Measurements from ENCODE around the gene RAD51AP1.

The RAD51AP1 gene

GRCh38 chr12:4538207-4539160 is at the start of gene RAD51AP1:
RAD51AP1 (plus strand) TSS chr12:4538890; CDS start chr12:4538940, 50 bp downstream.
- TF ChIP-seq USF1 (IDR thresholded peaks at IDR 0.05) (peak; percentile 94), FOXM1 (IDR thresholded peaks at IDR 0.05; ENCODE audit: borderline replicate concordance, low read depth) (peak; percentile 69; the same call in 1 of the 2 replicates), EGR1 (IDR thresholded peaks at IDR 0.05) (peak; percentile 40; the same call in 1 of the 2 replicates), ZBTB7A (IDR thresholded peaks at IDR 0.05; ENCODE audit: low read depth) (no peak), TCF12 (IDR thresholded peaks at IDR 0.05; ENCODE audit: low read depth) (peak; percentile 80), CREB1 (IDR thresholded peaks at IDR 0.05; ENCODE audit: low read depth) (peak; percentile 66; the same call in 1 of the 2 replicates), CEBPB (IDR thresholded peaks at IDR 0.05) (0 out of 2 replicates have a peak, but pooled peaks have one; percentile 3), EP300 (IDR thresholded peaks at IDR 0.05; ENCODE audit: borderline replicate concordance) (peak; percentile 89), YY1 (IDR thresholded peaks at IDR 0.05; ENCODE audit: low read depth) (peak; percentile 92), RAD21 (IDR thresholded peaks at IDR 0.05; ENCODE audit: low read depth) (no peak), TAF1 (IDR thresholded peaks at IDR 0.05; ENCODE audit: low read depth) (peak; percentile 89), NFIC (IDR thresholded peaks at IDR 0.05) (0 out of 2 replicates have a peak, but pooled peaks have one; percentile 35), TEAD4 (IDR thresholded peaks at IDR 0.05) (peak; percentile 53)
- TF ChIP-seq, protein P1, sequence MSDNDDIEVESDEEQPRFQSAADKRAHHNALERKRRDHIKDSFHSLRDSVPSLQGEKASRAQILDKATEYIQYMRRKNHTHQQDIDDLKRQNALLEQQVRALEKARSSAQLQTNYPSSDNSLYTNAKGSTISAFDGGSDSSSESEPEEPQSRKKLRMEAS (IDR thresholded peaks at IDR 0.05): peak; percentile 84
- TF ChIP-seq, protein P2, sequence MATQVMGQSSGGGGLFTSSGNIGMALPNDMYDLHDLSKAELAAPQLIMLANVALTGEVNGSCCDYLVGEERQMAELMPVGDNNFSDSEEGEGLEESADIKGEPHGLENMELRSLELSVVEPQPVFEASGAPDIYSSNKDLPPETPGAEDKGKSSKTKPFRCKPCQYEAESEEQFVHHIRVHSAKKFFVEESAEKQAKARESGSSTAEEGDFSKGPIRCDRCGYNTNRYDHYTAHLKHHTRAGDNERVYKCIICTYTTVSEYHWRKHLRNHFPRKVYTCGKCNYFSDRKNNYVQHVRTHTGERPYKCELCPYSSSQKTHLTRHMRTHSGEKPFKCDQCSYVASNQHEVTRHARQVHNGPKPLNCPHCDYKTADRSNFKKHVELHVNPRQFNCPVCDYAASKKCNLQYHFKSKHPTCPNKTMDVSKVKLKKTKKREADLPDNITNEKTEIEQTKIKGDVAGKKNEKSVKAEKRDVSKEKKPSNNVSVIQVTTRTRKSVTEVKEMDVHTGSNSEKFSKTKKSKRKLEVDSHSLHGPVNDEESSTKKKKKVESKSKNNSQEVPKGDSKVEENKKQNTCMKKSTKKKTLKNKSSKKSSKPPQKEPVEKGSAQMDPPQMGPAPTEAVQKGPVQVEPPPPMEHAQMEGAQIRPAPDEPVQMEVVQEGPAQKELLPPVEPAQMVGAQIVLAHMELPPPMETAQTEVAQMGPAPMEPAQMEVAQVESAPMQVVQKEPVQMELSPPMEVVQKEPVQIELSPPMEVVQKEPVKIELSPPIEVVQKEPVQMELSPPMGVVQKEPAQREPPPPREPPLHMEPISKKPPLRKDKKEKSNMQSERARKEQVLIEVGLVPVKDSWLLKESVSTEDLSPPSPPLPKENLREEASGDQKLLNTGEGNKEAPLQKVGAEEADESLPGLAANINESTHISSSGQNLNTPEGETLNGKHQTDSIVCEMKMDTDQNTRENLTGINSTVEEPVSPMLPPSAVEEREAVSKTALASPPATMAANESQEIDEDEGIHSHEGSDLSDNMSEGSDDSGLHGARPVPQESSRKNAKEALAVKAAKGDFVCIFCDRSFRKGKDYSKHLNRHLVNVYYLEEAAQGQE (IDR thresholded peaks at IDR 0.05; ENCODE audit: low read depth): no peak

DNA sequence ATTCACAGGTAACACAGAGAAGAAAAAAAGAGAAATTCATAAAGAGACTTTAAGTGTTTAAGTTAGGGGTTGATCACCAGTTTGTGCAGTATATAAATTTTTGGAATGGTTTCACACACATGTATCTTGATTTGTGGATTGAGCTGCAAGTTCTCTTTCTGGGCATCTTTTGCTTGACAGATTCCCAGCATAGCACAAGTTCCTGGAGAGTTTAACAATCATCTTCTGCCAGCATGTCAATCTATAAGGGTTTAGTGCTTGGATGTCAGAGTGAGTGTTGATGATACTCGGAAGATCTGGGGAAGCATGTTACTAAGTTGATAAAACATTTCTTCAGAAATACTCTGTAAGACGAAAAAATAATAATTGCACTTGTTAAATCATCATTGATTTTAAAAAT is 49.1 kb upstream of the RAD51AP1 start:
- TF ChIP-seq RAD21 (IDR thresholded peaks at IDR 0.05; ENCODE audit: low read depth): no peak
- TF ChIP-seq, protein P1 (IDR thresholded peaks at IDR 0.05): no peak
- TF ChIP-seq NFIC (IDR thresholded peaks at IDR 0.05): no peak
- no peak for TF ChIP-seq ZBTB7A (IDR thresholded peaks at IDR 0.05; ENCODE audit: low read depth)
- TF ChIP-seq USF1 (IDR thresholded peaks at IDR 0.05): no peak
- no peak for TF ChIP-seq CREB1 (IDR thresholded peaks at IDR 0.05; ENCODE audit: low read depth)
- no peak for TF ChIP-seq TAF1 (IDR thresholded peaks at IDR 0.05; ENCODE audit: low read depth)
- no peak for TF ChIP-seq FOXM1 (IDR thresholded peaks at IDR 0.05; ENCODE audit: borderline replicate concordance, low read depth)
- no peak for TF ChIP-seq YY1 (IDR thresholded peaks at IDR 0.05; ENCODE audit: low read depth)
- TF ChIP-seq EP300 (IDR thresholded peaks at IDR 0.05; ENCODE audit: borderline replicate concordance): no peak
- TF ChIP-seq, protein P2 (IDR thresholded peaks at IDR 0.05; ENCODE audit: low read depth): no peak
- TF ChIP-seq CEBPB (IDR thresholded peaks at IDR 0.05): no peak
- no peak for TF ChIP-seq TEAD4 (IDR thresholded peaks at IDR 0.05)
- TF ChIP-seq TCF12 (IDR thresholded peaks at IDR 0.05; ENCODE audit: low read depth): no peak
- TF ChIP-seq EGR1 (IDR thresholded peaks at IDR 0.05): no peak

- TF ChIP-seq RAD21 (IDR thresholded peaks at IDR 0.05; ENCODE audit: low read depth) (no peak), EP300 (IDR thresholded peaks at IDR 0.05; ENCODE audit: borderline replicate concordance) (no peak), ZBTB7A (IDR thresholded peaks at IDR 0.05; ENCODE audit: low read depth) (no peak), TCF12 (IDR thresholded peaks at IDR 0.05; ENCODE audit: low read depth) (no peak), USF1 (IDR thresholded peaks at IDR 0.05) (no peak), NFIC (IDR thresholded peaks at IDR 0.05) (no peak), EGR1 (IDR thresholded peaks at IDR 0.05) (no peak), CREB1 (IDR thresholded peaks at IDR 0.05; ENCODE audit: low read depth) (no peak), YY1 (IDR thresholded peaks at IDR 0.05; ENCODE audit: low read depth) (no peak), FOXM1 (IDR thresholded peaks at IDR 0.05; ENCODE audit: borderline replicate concordance, low read depth) (no peak), CEBPB (IDR thresholded peaks at IDR 0.05) (no peak), TAF1 (IDR thresholded peaks at IDR 0.05; ENCODE audit: low read depth) (no peak)
- TF ChIP-seq, protein P1 (IDR thresholded peaks at IDR 0.05): no peak
- TF ChIP-seq, protein P2 (IDR thresholded peaks at IDR 0.05; ENCODE audit: low read depth): no peak
These were observed 47.7 kb upstream of the RAD51AP1 start for GRCh38 chr12:4490973-4491372.

Measured in Ishikawa (cell line).